NCI-H2081 treated with DMSO at 0.1 percent for 48 hours (cell line): ENCODE results near the gene SLC22A2.
"Not testable (repeated sequence)": the region's sequence is repeated elsewhere in the genome, so short reads cannot be mapped to it uniquely, and the experiment has no call there.

Experiments
- DNase-seq: peaks from one replicate; lab custom pipeline; 2025; lab: John Stamatoyannopoulos, UW

Gene SLC22A2

GRCh38 chr6:160258346-160259142 lies at the start of gene SLC22A2:
Gene SLC22A2 (minus strand): TSS chr6:160258821. CDS start chr6:160258757, 64 bp downstream.
- no peak for DNase-seq

- no peak for DNase-seq
Observed at GRCh38 chr6:160305926-160306713, 47.5 kb upstream of the SLC22A2 start.

GRCh38 chr6:160303806-160304205 lies 45.2 kb upstream of the SLC22A2 start:
- DNase-seq, result no peak

- not testable (repeated sequence) for DNase-seq
Observed at GRCh38 chr6:160302431-160303082, 43.9 kb upstream of the SLC22A2 start.

GRCh38 chr6:160301339-160301738 lies 42.7 kb upstream of the SLC22A2 start:
- DNase-seq, result no peak

- no peak for DNase-seq
Observed at GRCh38 chr6:160300076-160300695, 41.6 kb upstream of the SLC22A2 start.

GRCh38 chr6:160299559-160299958 lies 40.9 kb upstream of the SLC22A2 start:
- no peak for DNase-seq

GRCh38 chr6:160298121-160298520 lies 39.5 kb upstream of the SLC22A2 start:
- no peak for DNase-seq

- no peak for DNase-seq
Observed at GRCh38 chr6:160297310-160297709, 38.7 kb upstream of the SLC22A2 start.

GRCh38 chr6:160293844-160294243 lies 35.2 kb upstream of the SLC22A2 start:
- no peak for DNase-seq

- DNase-seq, result no peak
Observed at GRCh38 chr6:160285541-160286105, 27.0 kb upstream of the SLC22A2 start.

GRCh38 chr6:160284575-160284974 lies 26.0 kb upstream of the SLC22A2 start:
- no peak for DNase-seq

- DNase-seq, result no peak
Observed at GRCh38 chr6:160282444-160282843, 23.8 kb upstream of the SLC22A2 start.

- DNase-seq, result no peak
Observed at GRCh38 chr6:160279850-160280249, 21.2 kb upstream of the SLC22A2 start.

GRCh38 chr6:160278786-160279310 lies 20.2 kb upstream of the SLC22A2 start:
- no peak for DNase-seq

GRCh38 chr6:160278311-160278710 lies 19.7 kb upstream of the SLC22A2 start:
- DNase-seq, result no peak

GRCh38 chr6:160277546-160277945 lies 18.9 kb upstream of the SLC22A2 start:
- DNase-seq, result no peak

- DNase-seq, result no peak
Observed at GRCh38 chr6:160277144-160277543, 18.5 kb upstream of the SLC22A2 start.

- no peak for DNase-seq
Observed at GRCh38 chr6:160276126-160276525, 17.5 kb upstream of the SLC22A2 start.

- no peak for DNase-seq
Observed at GRCh38 chr6:160275511-160276003, 16.9 kb upstream of the SLC22A2 start.

- no peak for DNase-seq
Observed at GRCh38 chr6:160274871-160275510, 16.4 kb upstream of the SLC22A2 start.
